ENCODE measurements around the gene GNPAT.

GNPAT gene

DNA sequence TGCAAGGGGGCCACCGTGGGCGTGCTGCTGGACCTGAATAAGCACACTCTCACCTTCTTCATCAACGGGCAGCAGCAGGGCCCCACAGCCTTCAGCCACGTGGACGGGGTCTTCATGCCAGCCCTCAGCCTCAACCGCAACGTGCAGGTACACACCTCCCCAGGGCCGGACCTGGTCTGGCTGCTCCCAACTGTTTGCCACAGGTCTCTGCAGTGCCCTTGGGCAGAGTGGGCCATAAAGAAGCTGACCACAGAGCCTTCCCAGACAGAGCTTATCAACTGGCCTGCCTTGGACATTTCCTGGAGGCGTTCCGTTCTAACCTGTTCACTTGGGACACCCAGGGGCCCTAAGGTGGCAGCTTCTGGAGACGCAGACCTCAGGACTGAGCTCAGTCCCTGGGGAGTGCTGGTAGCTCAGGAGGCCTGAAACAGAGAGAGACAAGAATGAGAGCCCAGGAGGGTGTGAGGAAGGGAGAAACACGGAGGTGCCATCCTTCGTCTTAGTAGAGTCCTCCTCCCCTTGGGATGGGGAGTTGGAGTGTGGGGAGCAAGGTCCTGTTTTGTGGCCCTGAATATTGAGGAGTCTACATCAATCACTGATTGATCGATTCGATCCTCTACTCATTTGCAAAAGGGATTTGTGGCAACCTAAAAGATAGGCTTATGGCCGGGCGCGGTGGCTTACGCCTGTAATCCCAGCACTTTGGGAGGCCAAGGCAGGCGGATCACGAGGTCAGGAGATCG, 27.0 kb upstream of the GNPAT start:
- DNase-seq = no peak

DNA sequence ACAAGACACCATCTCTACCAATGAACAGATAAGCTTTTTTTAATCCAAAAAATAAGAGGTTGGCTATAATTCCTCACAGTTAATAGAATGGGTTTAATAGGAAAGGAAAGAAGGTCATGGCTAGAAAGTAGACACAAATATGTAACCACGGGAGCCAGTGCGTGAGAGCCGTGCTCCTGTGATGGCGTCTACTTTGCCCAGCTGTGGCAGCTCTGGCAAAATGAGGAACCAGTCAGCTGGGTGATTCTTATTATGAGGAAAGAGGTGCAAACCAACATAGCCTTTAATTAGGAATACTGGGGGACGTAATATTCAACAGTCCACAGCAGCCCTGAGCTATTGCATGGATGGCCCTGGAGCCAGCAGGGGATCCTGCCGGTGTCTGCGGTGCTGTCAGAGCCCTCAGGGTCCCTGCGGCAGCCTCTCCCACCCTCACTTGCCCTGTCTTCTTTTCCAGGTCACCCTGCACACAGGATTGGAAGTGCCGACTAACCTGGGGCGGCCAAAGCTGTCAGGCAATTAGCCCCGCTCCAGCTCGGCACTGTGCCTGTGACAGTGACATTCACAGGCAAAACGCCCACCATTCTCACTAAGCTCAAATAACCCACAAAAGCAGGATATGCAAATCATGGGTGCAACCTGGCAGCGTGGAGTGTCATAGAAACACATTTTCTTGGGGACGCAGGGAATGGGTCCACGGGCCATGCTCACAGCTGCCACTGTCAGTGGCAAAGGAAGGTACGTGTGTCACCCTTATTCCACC, 25.9 kb upstream of the GNPAT start:
- peak in 19 of 56 donors; percentile 4 to 52 (median 21) for DNase-seq

DNA sequence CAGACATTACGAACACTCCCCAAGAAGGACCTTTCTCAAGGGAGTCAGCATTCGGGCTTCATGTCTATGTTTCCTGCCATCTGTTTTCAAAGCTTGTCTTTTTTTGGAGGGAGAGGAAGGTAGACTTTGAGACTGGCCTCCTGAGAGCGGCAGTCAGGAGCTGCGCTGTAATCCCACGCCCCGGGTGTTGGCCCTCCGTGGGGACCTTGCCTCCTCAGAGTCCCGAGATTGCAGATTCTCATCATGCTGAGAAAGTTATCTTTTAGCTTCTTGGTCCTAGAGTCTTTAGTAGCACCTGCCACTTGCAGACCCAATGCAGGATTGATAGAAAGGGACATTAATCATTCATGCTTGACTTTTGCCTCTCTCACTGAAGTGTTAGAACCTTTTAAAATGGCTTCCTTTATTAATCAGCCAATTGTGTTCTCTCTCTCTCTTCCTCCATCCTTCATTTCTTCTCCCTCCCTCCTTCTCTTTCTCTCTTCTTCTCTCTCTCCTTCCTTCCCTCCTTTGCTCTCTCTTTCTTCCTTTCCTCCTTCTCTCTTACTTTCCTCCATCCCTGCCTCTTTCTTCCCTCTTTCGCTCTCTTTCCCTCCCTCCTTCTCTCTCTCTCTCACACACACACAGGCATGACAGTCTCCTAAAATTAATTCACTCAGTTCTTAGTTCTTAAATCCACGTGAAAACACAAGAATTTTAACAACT, 25.2 kb upstream of the GNPAT start:
- DNase-seq = no peak

DNA sequence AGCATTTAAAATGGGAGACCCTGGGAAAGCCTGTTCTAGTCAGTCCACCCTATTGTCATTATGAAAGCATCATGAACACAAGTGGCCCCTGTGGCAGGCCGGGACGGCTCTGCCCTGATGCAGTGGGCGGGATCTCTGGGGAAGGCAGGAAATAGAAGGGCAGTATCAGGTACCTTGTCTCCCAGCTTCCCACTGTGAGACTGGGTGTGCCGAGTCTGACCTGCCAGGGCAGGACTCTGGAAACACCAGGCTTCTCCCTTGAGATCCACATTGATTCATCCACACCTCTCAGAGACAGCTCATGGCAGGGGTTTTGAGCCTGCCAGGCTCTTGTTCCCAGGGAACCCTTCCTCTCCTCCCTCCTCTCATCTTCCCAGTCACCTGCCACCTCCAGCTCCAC, 24.5 kb upstream of the GNPAT start:
- DNase-seq = no peak

DNA sequence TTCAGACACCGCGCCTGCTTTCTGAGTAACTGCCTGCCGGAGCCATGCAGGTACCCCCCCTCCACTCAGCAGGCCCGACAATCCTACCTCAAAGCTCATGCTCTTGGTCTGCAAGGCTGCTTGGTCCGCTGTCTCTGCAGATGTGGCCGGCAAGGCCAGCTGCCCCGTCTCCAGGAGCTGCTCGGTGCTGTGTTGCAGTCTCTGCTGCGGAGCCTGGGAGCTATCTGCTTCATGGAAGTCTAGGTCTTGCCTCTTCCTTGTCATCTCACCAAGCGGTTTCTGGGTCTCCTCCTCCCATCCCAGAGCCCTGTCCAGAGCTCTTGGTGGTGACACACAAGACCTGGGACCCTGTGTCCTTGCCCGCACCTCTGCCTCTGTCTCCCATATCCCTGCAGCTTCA, 24.0 kb upstream of the GNPAT start:
- no peak for DNase-seq

DNA sequence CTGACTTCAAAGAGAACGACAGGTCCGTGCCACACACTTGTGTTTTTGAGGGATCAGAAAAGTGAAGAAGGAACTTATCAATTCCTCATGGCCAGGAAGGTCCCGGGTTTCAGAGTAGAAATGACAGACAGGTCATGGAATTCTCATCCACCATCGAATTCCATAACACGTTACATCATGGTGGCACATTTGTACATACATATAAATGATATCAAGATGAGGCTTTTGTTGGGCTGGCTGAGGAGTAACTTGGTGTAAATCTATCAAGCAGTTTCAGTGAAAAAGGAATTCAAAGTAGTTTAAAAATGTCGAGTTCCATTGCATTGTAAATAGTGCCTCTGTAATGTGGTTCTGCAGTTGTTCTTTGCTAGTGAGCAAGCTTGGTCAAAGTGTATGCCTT, 22.9 kb upstream of the GNPAT start:
- no peak for DNase-seq

DNA sequence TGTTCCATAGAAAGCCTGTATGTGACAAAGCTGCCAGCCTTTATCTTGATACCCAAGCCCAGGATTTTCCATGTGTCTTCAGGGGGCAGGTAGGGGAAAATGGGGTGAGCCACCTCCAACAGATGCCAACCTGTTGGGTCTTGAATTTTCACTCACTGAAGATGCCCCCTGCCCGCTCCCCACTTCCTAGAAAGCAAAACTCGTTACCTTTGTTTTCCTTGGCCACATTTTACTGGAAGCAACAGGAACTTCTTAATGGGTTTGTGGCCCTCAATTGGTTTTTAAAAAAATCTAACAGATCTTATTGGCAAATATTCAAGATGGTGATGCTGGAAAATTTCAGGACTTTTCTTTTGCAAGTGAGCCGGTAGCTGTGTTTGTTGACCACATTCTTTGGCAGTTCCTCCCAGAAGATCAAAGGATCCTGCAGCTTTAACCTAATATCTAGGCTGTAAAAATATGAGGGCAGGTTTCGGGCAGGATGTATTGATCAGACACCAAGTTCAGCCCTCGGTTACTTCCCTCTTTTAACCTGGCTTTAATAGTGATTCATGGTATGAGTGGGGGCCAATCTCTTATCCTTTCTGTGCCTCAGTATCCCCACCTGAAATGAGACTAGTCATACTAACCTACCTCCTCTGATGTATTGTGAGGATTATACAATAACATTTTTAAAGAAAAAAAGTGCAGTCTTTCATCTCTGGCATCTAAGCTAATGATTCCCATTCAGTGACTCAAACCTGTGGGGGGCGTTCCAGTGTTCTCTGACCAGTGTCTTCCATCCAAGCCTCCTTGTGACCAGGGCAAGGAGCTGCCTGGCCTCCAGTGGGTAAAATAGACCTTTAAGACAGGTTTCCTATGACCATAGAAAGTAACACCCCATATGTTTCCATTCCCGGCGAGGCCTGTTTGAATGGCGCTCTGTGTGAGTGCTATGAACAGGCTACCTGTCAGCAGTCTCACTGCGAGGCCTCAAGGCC, 21.3 kb upstream of the GNPAT start:
- no peak for DNase-seq

DNA sequence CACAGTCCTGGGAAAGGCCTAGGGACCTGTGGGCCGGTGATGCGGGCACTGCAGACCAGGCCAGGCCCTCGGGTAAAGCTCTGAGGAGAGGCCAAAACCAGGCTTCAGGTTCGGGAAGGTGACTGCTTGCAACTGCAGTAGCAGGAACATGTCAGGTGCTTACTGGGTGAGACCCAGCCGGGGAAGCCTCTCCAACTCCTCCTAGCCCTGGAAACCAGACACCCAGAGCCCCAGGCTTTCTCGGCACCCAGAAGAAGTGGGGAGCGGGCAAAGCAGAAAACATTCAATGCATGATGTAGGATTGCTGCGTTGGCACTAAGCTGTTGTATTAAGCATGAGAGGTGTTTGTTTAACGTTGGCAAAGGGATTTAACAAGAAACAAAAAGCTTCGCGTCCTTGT, 20.2 kb upstream of the GNPAT start:
- DNase-seq = no peak

DNA sequence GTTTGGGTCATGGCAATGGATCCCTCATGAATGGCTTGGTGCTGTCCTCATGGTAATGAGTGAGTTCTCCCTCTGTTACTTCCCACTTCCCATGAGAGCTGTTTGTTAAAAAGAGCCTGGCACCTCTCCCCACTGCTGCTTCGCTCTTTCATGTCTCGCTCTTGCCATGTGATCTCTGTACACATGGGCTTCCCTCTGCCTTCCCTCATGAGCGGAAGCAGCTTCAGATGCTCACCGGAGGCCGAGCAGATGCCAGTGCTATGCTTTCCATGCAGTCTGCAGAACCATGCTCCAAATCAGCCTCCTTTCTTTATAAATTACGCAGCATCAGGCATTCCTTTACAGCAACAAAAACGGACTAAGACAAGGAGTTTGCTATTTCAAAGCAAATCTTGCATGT, 14.9 kb upstream of the GNPAT start:
- DNase-seq = no peak

DNA sequence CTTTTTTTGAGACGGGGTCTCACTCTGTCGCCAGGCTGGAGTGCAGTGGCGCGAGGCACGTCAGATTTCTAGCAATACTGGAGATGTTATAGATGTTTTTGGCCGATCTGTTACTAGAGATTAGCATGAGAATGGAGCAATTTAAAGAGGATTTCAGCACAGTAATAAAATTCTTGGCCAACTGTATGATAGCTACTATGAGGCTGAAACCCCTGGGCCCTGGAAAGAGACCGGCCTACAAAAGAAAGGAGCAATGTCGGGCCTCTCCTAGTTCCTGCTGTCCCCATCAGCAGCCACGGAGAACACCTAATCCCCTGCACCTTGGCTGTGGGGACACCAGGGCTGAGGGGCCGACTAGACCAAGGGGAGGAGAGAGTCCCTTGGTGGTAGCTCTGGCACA, 9.5 kb upstream of the GNPAT start:
- no peak for DNase-seq

DNA sequence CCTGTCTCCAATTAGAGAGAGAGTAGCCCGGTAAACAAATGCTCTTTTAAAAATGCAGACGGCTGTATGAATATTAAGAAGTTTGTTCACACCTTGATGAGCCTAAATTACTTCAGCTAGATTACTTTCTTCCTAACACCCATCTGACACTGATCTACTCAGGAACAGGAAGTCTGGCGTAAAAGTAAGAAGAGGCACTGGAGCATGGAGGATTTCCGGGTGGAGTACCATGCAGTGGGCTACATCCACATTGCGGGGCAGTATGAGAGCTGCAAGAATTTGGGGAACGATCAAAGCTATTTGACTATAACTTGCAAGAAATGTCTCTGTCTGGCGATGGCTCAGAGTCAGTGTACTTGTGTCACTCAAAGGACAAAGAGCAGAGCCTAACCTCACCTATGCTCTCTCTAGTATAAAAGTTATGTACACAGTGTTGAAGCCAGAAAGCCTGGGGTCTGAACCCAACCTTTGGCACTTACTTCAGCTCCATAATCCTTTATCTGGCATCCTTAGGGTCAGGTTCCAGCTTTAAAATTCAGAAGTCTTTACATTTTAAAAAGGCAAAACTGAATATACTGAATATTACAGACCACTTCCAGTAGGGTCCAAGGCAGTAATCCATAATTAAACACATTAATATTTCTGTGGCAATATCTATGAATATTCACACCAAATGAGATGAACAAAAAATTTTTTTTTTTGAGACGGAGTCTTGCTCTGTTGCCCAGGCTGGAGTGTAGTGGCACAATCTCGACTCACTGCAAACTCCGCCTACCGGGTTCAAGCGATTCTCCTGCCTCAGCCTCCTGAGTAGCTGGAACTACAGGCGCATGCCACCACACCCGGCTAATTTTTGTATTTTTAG, 7.9 kb upstream of the GNPAT start:
- no peak for DNase-seq

DNA sequence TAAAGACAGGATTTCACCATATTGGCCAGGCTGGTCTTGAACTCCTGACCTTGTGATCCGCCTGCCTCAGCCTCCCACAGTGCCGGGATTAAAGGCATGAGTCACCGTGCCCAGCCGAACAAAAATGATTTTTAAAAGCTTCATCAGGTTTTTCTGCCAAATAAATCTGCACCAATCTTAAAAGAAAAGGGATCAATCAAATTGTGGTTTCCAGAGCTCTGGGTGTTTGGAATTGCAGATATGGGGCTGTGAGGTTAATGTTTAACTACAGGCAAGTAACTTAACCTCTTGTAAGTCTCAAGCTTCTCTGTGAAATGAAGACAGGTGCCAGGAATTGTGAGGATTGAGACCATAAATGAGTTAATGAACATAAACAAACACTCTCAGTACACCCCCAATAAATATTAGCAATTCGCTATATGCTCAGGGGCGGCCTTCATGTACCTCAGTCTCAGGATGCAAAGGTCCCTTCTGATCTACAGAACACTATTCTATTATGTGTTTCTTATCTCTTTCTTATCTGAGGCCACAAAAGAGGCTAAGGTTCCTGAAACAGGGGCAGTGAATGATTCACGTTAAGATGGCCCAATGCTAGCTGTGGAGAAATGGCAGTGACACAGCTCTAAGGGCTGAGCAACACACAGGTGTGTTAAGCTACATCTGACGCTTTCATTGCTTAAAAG, 7.1 kb upstream of the GNPAT start:
- no peak for DNase-seq

DNA sequence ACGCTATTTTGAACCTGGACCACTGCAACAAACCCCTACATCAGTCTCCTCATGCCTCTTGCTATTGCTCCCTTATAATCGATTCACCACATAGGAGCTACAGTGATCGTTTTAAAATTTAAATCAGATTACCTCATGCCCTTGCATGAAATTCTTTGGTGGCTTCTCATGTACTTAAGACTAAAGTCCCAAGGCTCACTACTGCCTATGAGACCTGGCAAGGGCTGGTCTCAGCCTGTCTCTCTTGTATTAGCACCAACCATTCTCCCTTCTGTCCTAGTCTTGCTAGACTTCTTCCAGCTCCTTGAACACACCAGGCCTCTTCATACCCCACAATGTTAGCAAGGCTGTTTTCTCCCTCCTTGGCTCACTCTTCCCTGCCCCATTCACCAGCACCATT, 6.5 kb upstream of the GNPAT start:
- DNase-seq = no peak

DNA sequence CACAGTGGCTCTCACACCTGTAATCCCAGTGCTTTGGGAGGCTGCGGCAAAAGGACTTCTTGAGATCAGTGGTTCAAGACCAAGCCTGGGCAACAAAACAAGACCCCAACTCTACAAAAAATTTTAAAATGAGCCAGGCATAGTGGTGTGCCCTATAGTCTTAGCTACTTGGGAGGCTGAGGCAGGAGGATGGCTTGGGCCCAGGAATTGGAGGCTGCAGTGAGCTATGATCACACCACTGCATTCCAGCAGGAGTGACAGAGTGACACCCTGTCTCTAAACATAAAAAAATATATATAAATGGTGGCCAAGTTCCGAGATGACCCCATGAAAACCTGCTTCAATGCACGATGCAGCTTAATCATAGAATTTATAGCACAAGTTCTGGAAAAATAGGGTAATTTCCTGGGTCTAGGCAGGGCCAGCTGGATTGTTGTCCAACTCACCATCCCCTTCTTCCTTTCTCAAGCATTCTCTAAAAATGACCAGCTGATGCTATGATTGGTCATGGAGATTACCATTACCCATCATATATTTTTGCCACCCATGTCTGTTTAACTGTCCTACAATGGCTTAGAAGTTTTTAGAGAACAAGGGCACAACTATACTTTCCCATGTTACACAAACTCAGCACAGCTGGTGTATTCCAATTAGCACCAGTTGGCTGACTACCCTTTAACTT, 5.3 kb upstream of the GNPAT start:
- DNase-seq = no peak

DNA sequence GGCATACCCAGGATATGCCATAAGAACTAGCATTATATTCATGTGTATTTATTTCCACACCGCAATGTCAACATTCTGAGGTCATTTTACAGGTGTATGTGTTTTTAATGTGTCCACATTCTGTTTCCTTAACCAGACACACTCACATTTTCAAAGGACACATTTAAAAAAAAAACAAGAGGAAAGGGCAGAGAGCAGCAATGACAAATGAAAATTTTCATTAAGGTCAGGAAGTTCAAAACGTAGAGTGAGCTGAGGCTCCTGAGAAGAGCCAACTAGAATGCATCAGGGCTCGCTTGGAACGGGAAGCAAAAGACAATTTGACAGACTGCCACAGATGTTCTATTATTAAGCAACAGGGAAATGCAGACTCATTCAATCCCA, 4.8 kb upstream of the GNPAT start:
- no peak for DNase-seq

DNA sequence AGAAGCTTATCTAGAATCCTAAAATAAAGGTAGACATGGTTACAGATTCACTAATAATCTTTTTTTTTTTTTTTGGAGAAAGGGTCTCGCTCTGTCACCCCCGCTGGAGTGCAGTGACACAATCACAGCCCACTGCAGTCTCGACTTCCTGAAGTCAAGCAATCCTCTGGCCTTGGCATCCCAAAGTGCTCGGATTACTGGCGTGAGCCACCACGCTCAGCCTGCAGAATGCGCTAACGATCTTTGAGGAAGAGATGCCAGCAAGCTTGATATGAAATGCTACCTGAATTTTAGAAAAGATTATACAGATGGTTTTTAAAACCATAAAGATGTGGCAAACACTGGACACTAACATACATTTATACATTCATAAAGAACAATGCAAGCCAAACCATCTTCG, 4.1 kb upstream of the GNPAT start:
- DNase-seq = no peak

DNA sequence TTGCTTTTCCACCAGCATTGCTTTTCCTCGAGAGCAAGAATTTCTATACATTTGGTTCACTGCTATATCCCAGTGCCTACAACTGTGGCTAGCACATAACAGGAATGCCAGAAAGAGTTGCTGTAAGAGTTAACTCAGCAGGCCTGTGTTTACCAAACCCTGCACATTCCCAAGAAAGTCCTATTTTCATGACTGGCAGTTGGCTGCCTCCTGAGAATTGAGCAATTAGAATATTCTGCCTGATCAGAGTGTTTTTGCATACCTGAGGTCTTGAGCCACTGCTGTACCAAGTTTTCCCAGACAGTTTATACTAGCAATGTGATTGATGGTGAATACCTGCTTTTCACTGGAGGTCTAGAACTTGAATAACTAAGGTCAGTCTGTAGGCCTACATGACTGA, 2.7 kb upstream of the GNPAT start:
- no peak for DNase-seq

DNA sequence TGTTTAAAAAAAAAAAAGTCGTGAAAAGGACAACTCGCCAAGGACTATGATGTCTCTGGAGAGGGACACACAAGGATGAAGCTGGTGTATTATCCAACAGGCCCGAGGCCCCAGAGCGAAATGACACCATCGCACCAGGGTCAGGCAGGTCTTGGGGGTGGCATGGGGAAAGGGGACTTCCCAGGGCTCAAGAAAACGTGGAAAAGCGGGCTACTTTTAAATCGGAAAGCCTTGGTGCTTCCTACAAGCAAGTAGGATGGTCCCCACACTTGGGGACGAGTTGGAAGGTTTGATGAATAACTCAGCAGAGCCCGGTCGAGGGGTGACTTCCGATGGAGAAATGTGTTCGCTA, 505 bp upstream of the GNPAT start:
- DNase-seq = peak in 6 of 56 donors; percentile 18 to 70 (median 40)

DNA sequence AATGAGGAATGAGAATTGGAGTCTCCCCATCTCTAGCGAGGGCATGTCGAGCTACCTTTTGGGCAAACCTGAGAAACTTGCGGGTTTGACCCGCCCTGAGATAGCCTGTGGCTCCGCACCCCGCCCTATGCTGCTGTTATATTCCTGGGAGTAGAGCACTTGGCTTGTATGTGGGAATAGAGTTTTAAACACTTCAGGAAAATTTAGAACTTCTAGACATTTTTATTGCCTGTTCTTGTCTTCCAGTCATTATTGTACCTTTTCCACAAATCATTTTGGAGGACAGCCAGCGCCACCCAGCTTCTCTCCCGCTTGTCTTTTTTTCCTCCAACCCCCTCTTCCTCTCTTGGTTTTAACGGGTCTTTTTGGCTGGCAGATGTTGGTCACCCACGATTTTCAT, 738 bp downstream of the GNPAT start:
- DNase-seq = peak in 11 of 56 donors; percentile 1 to 40 (median 9)

Measured in nucleus accumbens (tissue), 56 donors.